Lung (tissue), 12 donors: ENCODE data around the gene SETD2. TPM values are rescaled to one million over a fixed set of nuclear protein-coding genes. Genes with fewer than 3 reads are reported as not detected.

Experiments
- ATAC-seq: fragments of 200-7000 bp; cut with Tn5 transposase; one replicate; pipeline ENCODE4 v1.9.1; 2020; ENCODE audit warnings: moderate number of reproducible peaks; ENCODE audit not compliant: insufficient read depth, low FRiP score
- DNase-seq, 3 donors: peaks; one replicate each; pipeline ENCODE4 v3.0.0-alpha.2; 2013 to 2017
- H3K27ac ChIP-seq, 2 donors: one replicate each; pipeline ENCODE4 v1.5.1; 2013; ENCODE audit warnings: mild to moderate bottlenecking in 2 of 2, moderate library complexity in 2 of 2, control low read depth in 1 of 2, inconsistent platforms in 1 of 2, low read depth in 1 of 2, low read length in 1 of 2
- H3K27me3 ChIP-seq, 3 donors: one replicate each; pipeline ENCODE4 v1.5.1; 2013; ENCODE audit warnings: low read length in 2 of 3; ENCODE audit not compliant: control insufficient read depth in 3 of 3, insufficient read depth in 3 of 3
- H3K36me3 ChIP-seq, 4 donors: one replicate each; pipeline ENCODE4 v1.5.1; 2013; ENCODE audit warnings: low read length in 4 of 4, mild to moderate bottlenecking in 1 of 4, moderate library complexity in 1 of 4; ENCODE audit not compliant: control insufficient read depth in 4 of 4, insufficient read depth in 4 of 4
- H3K4me1 ChIP-seq, 5 donors: one replicate each; pipeline ENCODE4 v1.5.1; 2013; ENCODE audit warnings: low read length in 5 of 5, mild to moderate bottlenecking in 2 of 5, moderate library complexity in 1 of 5; ENCODE audit not compliant: control insufficient read depth in 5 of 5, insufficient read depth in 5 of 5
- H3K4me3 ChIP-seq: one replicate; pipeline ENCODE4 v1.5.1; 2013; ENCODE audit warnings: mild to moderate bottlenecking, control low read depth, moderate library complexity
- H3K9ac ChIP-seq, 2 donors: one replicate each; pipeline ENCODE4 v1.5.1; 2013; ENCODE audit warnings: low read length in 2 of 2, control low read depth in 1 of 2; ENCODE audit not compliant: insufficient read depth in 1 of 2
- H3K9me3 ChIP-seq, 4 donors: one replicate each; pipeline ENCODE4 v1.5.1; 2013; ENCODE audit warnings: low read length in 3 of 4, mild to moderate bottlenecking in 1 of 4, moderate library complexity in 1 of 4; ENCODE audit not compliant: control insufficient read depth in 4 of 4, insufficient read depth in 3 of 4
- WGBS, 2 donors: extraction: QIAGEN DNeasy Blood & Tissue Kit; methylation state at CpG; one replicate each; pipeline ENCODE4 v1.1.7; 2013; 5-methylcytosine and 5-hydroxymethylcytosine counted together
- polyA plus RNA-seq, 2 donors: library from polyadenylated mRNA; stranded (reverse); fragments of 200-250 nt; gene quantifications; one replicate each; pipeline ENCODE4 v1.2.1, GENCODE V29; 2013
- total RNA-seq, 2 donors: library from RNA; depleted of rRNA in 1 of 2; stranded (reverse); fragments of >200 nt in 1 of 2; gene quantifications; one replicate each; pipeline ENCODE4 v1.2.1, GENCODE V29; 2014 to 2021
- TF ChIP-seq, protein P1 (sequence below): IDR thresholded peaks from 2 replicates; pipeline ENCODE4 v1.5.1; 2012; ENCODE audit warnings: mild to moderate bottlenecking; ENCODE audit errors: control extremely low read depth, extremely low read depth
- donor health status: control.
- donor health status: control.
- donor health status: Bipolar disorder and iron deficiency.
- donor health status: healthy.
- donor health status: DM: yes; HTN: yes; CAD: no.

SETD2 gene
- total and polyA plus RNA-seq, 4 donors = 10.4 to 107 (median 25.0) TPM

DNA sequence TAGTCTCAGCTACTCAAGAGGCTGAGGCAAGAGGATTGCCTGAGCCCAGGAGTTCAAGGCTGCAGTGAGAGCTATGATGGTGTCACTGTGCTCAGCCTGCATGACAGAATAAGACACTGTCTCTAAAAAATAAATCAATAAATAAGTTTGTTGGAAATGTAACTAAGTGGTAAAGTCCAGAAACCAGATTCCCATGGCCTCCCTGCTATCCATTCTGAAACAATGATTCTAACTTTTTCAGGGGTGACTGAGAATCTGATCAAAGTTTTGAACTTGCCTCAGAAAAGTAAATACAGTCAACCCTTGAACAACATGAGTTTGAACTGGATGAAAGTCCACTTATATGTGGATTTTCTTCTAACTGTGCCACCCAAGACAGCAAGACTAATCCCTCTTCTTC lies 98.2 kb downstream of the SETD2 start:
- Histone ChIP-seq H3K4me3 (no peak overlapping the region), H3K36me3 (peaks cover 3 to 22% (median 4%) of the 10 kb centered on the region in 4 donors), H3K9ac (no peak overlapping the region), H3K9me3 (no peaks in the 10 kb centered on the region), H3K27ac (no peak overlapping the region), H3K4me1 (no peaks in the 10 kb centered on the region), H3K27me3 (no peaks in the 10 kb centered on the region)
- DNase-seq (no peak), ATAC-seq (no peak)
- TF ChIP-seq, protein P1, sequence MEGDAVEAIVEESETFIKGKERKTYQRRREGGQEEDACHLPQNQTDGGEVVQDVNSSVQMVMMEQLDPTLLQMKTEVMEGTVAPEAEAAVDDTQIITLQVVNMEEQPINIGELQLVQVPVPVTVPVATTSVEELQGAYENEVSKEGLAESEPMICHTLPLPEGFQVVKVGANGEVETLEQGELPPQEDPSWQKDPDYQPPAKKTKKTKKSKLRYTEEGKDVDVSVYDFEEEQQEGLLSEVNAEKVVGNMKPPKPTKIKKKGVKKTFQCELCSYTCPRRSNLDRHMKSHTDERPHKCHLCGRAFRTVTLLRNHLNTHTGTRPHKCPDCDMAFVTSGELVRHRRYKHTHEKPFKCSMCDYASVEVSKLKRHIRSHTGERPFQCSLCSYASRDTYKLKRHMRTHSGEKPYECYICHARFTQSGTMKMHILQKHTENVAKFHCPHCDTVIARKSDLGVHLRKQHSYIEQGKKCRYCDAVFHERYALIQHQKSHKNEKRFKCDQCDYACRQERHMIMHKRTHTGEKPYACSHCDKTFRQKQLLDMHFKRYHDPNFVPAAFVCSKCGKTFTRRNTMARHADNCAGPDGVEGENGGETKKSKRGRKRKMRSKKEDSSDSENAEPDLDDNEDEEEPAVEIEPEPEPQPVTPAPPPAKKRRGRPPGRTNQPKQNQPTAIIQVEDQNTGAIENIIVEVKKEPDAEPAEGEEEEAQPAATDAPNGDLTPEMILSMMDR = no peak

DNA sequence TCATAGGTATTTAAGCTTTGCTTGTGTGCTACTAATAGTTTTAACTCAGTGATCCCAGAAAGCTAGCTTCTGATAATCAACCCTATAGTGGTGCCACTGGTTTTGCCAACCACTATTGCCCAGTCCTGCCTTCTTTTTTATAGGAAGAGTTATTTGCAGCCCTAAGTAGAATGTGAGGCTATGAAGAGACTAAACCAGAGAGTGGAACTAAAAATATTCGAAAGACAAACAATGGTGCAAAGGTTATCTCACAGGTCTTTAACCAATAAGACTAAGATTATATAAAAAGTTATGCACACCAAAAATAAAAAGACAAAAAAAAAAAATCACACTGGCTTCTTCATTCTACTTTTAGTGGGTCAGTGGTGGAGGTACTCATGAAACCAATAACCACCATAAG lies 98.9 kb downstream of the SETD2 start:
- H3K4me1 ChIP-seq = no peaks in the 10 kb centered on the region
- H3K27ac ChIP-seq = no peak overlapping the region
- 88% methylated on average over 1 of the region's 1 CpG for WGBS, 2 donors
- no peak for ATAC-seq
- no peaks in the 10 kb centered on the region for H3K9me3 ChIP-seq
- H3K9ac ChIP-seq = no peak overlapping the region
- TF ChIP-seq, protein P1 = no peak
- no peak overlapping the region for H3K4me3 ChIP-seq
- no peak for DNase-seq
- no peaks in the 10 kb centered on the region for H3K27me3 ChIP-seq
- peaks cover 3 to 17% (median 4%) of the 10 kb centered on the region in 4 donors for H3K36me3 ChIP-seq

DNA sequence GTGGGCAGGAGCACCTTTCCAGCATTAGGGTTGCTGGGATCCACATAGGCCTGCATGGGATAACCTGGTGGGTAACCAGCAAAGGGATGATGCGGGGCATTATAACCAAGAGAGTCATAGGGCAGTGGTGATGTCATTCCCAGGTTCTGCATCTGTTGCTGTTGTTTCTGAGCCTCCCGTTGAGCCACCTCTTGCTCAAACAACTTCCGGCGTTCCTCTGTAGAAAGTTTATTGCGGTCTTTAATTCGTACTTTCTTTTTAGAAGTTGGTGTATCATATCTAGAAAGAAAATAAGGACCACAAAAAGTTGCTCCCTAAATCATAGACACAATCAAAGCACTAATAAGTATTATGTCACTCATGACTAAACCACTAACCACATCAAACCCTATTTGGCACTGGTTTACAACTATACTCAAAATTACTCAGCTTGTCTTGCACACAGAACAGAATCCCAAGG lies 106.7 kb downstream of the SETD2 start:
- H3K36me3 ChIP-seq = peaks cover 7 to 9% (median 7%) of the 10 kb centered on the region in 4 donors
- no peak for ATAC-seq

More for the DNA sequence above, 106.7 kb downstream of the SETD2 start:
- Histone ChIP-seq H3K27ac (no peak overlapping the region), H3K27me3 (no peaks in the 10 kb centered on the region), H3K9me3 (no peaks in the 10 kb centered on the region), H3K4me1 (no peaks in the 10 kb centered on the region), H3K4me3 (no peak overlapping the region), H3K9ac (no peak overlapping the region)
- no peak for DNase-seq
- TF ChIP-seq, protein P1 = no peak
- 57 to 85% methylated on average over 6 of the region's 6 CpGs for WGBS, 2 donors
